Measurements from ENCODE around the gene ZNF641.

- no peak for TF ChIP-seq CTCF (IDR thresholded peaks at IDR 0.05)
- no peak for TF ChIP-seq POLR2A (IDR thresholded peaks at IDR 0.05)
Measured at GRCh38 chr12:48316491-48316890, 34.2 kb downstream of the ZNF641 start.

Data from adrenal gland (tissue), 5 donors.